Neuronal stem cell (in vitro differentiated cells): ENCODE data around the gene TMEM231.
"Not testable (repeated sequence)": the region's sequence is repeated elsewhere in the genome, so short reads cannot be mapped to it uniquely, and the experiment has no call there.

Experiments
- DNase-seq: peaks from one replicate; pipeline ENCODE4 v3.0.0-alpha.2; 2013; ENCODE audit warnings: low spot score
- H2AFZ ChIP-seq: one replicate; pipeline ENCODE4 v1.6.1; 2013; ENCODE audit warnings: mild to moderate bottlenecking, low read length, inconsistent platforms
- H2AK5ac ChIP-seq: 2 replicates; pipeline ENCODE4 v1.6.1; 2013; ENCODE audit warnings: low read depth, mild to moderate bottlenecking, inconsistent platforms, low read length, moderate library complexity, mixed read lengths
- H2BK120ac ChIP-seq: 2 replicates; pipeline ENCODE4 v1.6.1; 2013; ENCODE audit warnings: low read depth, mild to moderate bottlenecking, inconsistent platforms, low read length, moderate library complexity, mixed read lengths
- H2BK12ac ChIP-seq: one replicate; pipeline ENCODE4 v1.6.1; 2013; ENCODE audit warnings: low read length, inconsistent platforms
- H2BK15ac ChIP-seq: 2 replicates; pipeline ENCODE4 v1.6.1; 2013; ENCODE audit warnings: mild to moderate bottlenecking, low read length, inconsistent platforms, mixed read lengths
- H2BK5ac ChIP-seq: one replicate; pipeline ENCODE4 v1.6.1; 2013; ENCODE audit warnings: inconsistent platforms, mild to moderate bottlenecking, low read length, moderate library complexity
- H3K14ac ChIP-seq: one replicate; pipeline ENCODE4 v1.6.1; 2013; ENCODE audit warnings: low read length, inconsistent platforms
- H3K18ac ChIP-seq: 2 replicates; pipeline ENCODE4 v1.6.1; 2013; ENCODE audit warnings: low read length, inconsistent platforms
- H3K23ac ChIP-seq: 2 replicates; pipeline ENCODE4 v1.6.1; 2013; ENCODE audit warnings: low read depth, mild to moderate bottlenecking, mixed read lengths, low read length, inconsistent platforms; ENCODE audit not compliant: poor library complexity
- H3K27ac ChIP-seq: replicated peaks from 3 replicates; pipeline ENCODE4 v1.5.1; 2013; ENCODE audit warnings: low read length, inconsistent platforms
- H3K27me3 ChIP-seq, 3 experiments: 2 replicates each; pipeline ENCODE4 v1.6.1; 2013; ENCODE audit warnings: low read length in 3 of 3, mild to moderate bottlenecking in 2 of 3, inconsistent platforms in 1 of 3, low read depth in 1 of 3, mixed read lengths in 1 of 3, moderate library complexity in 1 of 3; ENCODE audit not compliant: control insufficient read depth in 3 of 3, insufficient read depth in 3 of 3
- H3K36me3 ChIP-seq, 2 donors: replicated peaks in 1 of 2; 2 replicates each; pipeline ENCODE4 v1.6.1; 2013; ENCODE audit warnings: low read length in 2 of 2; ENCODE audit not compliant: control insufficient read depth in 2 of 2, insufficient read depth in 2 of 2
- H3K4ac ChIP-seq: 2 replicates; pipeline ENCODE4 v1.6.1; 2013; ENCODE audit warnings: inconsistent platforms, mild to moderate bottlenecking, low read length, moderate library complexity
- H3K4me1 ChIP-seq, 2 donors: 1 replicate in 1 of 2; 2 replicates in 1 of 2; pipeline ENCODE4 v1.6.1; 2013; ENCODE audit warnings: low read length in 2 of 2, low read depth in 1 of 2; ENCODE audit not compliant: control insufficient read depth in 2 of 2, insufficient read depth in 1 of 2
- H3K4me2 ChIP-seq: one replicate; pipeline ENCODE4 v1.6.1; 2013; ENCODE audit warnings: mild to moderate bottlenecking, low read length, inconsistent platforms; ENCODE audit not compliant: insufficient read depth, poor library complexity, severe bottlenecking
- H3K4me3 ChIP-seq, 2 donors: 2 replicates each; pipeline ENCODE4 v1.5.1; 2013; ENCODE audit warnings: low read length in 2 of 2, mild to moderate bottlenecking in 2 of 2, inconsistent platforms in 1 of 2, moderate library complexity in 1 of 2
- H3K79me1 ChIP-seq: one replicate; pipeline ENCODE4 v1.6.1; 2013; ENCODE audit warnings: low read depth, mild to moderate bottlenecking, inconsistent platforms, low read length, moderate library complexity
- H3K9ac ChIP-seq: one replicate; pipeline ENCODE4 v1.6.1; 2013; ENCODE audit warnings: mild to moderate bottlenecking, low read depth, low read length, inconsistent platforms; ENCODE audit not compliant: poor library complexity
- H3K9me3 ChIP-seq, 2 donors: replicated peaks in 1 of 2; 2 replicates each; pipeline versions ENCODE3 to v1.6.1; 2013; ENCODE audit warnings: low read length in 2 of 2, mild to moderate bottlenecking in 2 of 2, inconsistent platforms in 1 of 2, low read depth in 1 of 2, mixed read lengths in 1 of 2, moderate library complexity in 1 of 2; ENCODE audit not compliant: control insufficient read depth in 2 of 2, insufficient read depth in 1 of 2
- H4K8ac ChIP-seq: one replicate; pipeline ENCODE4 v1.6.1; 2013; ENCODE audit warnings: low read depth, mild to moderate bottlenecking, inconsistent platforms, low read length, moderate library complexity
- H4K91ac ChIP-seq: one replicate; pipeline ENCODE4 v1.6.1; 2013; ENCODE audit warnings: low read length, low read depth, mild to moderate bottlenecking, inconsistent platforms; ENCODE audit not compliant: poor library complexity
- WGBS, 2 donors: extraction: QIAGEN DNeasy Blood & Tissue Kit; methylation state at CpG; one replicate each; pipeline ENCODE4 v1.1.7; 2013; ENCODE audit warnings: missing lambda C conversion rate in 2 of 2, mixed read lengths in 1 of 2; ENCODE audit not compliant: insufficient read length in 2 of 2, insufficient replicate concordance in 1 of 2; ENCODE audit errors: extremely low coverage in 2 of 2; 5-methylcytosine and 5-hydroxymethylcytosine counted together

TMEM231 gene

DNA sequence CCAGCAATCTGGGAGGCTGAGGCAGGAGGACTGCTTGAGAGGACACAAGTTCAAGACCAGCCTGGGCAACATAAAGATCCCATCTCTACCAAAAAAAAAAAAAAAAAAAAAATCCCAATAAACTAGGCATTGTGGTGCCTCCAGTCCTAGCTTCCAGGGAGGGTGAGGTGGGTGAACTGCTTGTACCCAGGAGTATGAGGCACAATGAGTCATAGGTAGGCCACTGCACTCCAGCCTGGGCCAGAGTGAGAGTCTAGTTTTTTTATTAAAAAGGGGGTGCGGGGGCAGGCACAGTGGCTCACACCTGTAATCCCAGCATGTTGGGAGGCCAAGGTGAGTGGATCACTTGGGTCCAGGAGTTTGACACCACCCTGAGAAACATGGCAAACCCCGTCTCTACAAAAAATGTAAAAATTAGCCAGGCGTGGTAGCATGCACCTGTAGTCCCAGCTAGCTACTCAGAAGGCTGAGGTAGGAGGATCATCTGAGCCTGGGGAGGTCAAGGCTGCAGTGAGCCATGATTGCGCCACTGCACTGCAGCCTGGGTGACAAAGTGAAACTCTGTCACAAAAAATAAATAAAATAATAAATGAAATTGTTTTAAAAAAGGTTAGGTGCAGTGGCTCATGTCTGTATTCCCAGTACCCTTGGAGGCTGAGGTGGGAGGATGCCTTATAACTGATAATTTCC, 53.0 kb downstream of the TMEM231 start:
- Histone ChIP-seq H3K18ac (no peak overlapping the region), H2BK120ac (no peak overlapping the region), H2BK15ac (no peak overlapping the region), H3K27me3 (peaks cover 0 to 10% (median 0%) of the 10 kb centered on the region in 3 experiments), H3K4me1 (peaks cover 0 to 4% of the 10 kb centered on the region in 2 donors), H2AFZ (no peak overlapping the region), H3K4me2 (no peak overlapping the region), H3K4ac (no peak overlapping the region), H4K8ac (no peak overlapping the region), H3K79me1 (no peaks in the 10 kb centered on the region), H3K27ac (no peak overlapping the region), H3K9ac (no peak overlapping the region), H3K14ac (no peak overlapping the region), H2BK5ac (no peak overlapping the region), H4K91ac (no peak overlapping the region), H2BK12ac (no peak overlapping the region), H2AK5ac (no peak overlapping the region), H3K9me3 (peaks cover 0 to 3% of the 10 kb centered on the region in 2 donors), H3K4me3 (no peak overlapping the region), H3K23ac (no peak overlapping the region), H3K36me3 (no peaks in the 10 kb centered on the region)
- no peak for DNase-seq
- WGBS, 2 donors = no CpG with 5 or more reads among the region's 4 CpGs

DNA sequence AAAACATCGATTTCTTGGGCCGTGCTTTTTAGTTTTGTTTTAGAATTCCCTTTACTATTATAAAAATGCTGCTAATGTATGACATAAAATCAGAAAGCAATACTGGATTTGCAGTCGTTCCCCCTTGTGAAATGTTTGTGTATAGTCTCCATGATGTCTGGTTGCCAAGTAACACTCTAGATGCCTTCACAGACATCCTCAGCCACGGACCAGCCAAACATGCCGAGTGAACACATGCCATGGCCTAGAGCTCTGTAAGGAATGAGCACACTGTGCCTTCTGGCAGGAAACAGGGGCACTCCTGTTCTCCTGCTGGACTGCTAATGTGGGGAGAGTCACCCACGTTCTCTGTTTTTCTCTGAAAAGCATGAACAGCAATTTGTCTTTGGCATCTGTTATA, 54.2 kb downstream of the TMEM231 start:
- not testable (repeated sequence) for H3K4ac ChIP-seq, H2BK15ac ChIP-seq, H3K27ac ChIP-seq, H2AK5ac ChIP-seq, H3K4me3 ChIP-seq, H3K79me1 ChIP-seq, H2BK120ac ChIP-seq, H3K4me1 ChIP-seq, DNase-seq, H3K14ac ChIP-seq, H4K91ac ChIP-seq, H3K9ac ChIP-seq, H4K8ac ChIP-seq, H2BK12ac ChIP-seq, H2BK5ac ChIP-seq, H3K18ac ChIP-seq, H3K4me2 ChIP-seq, H2AFZ ChIP-seq, H3K23ac ChIP-seq, H3K9me3 ChIP-seq, H3K36me3 ChIP-seq
- WGBS, 2 donors = no CpG with 5 or more reads among the region's 6 CpGs
- H3K27me3 ChIP-seq = peaks cover 0 to 18% (median 0%) of the 10 kb centered on the region in 3 experiments

GRCh38 chr16:75501359-75501758, 54.7 kb downstream of the TMEM231 start:
- H3K27ac ChIP-seq = no peak overlapping the region
- no peak overlapping the region for H3K14ac ChIP-seq
- H3K18ac ChIP-seq = no peak overlapping the region
- H2AK5ac ChIP-seq = no peak overlapping the region
- H4K8ac ChIP-seq = no peak overlapping the region
- H3K4me3 ChIP-seq = no peak overlapping the region
- no peak overlapping the region for H3K4me2 ChIP-seq
- H3K27me3 ChIP-seq = peaks cover 0 to 22% (median 0%) of the 10 kb centered on the region in 3 experiments
- H4K91ac ChIP-seq = no peak overlapping the region
- WGBS, 2 donors = no CpG with 5 or more reads among the region's 5 CpGs
- H2AFZ ChIP-seq = no peak overlapping the region
- no peaks in the 10 kb centered on the region for H3K79me1 ChIP-seq
- no peak overlapping the region for H3K23ac ChIP-seq
- H3K9ac ChIP-seq = no peak overlapping the region
- no peaks in the 10 kb centered on the region for H3K36me3 ChIP-seq
- H2BK120ac ChIP-seq = no peak overlapping the region
- H3K4me1 ChIP-seq = peaks cover 0 to 2% of the 10 kb centered on the region in 2 donors
- no peak overlapping the region for H2BK5ac ChIP-seq
- peaks cover 0 to 3% of the 10 kb centered on the region in 2 donors for H3K9me3 ChIP-seq
- H2BK12ac ChIP-seq = no peak overlapping the region
- H2BK15ac ChIP-seq = no peak overlapping the region
- no peak for DNase-seq
- no peak overlapping the region for H3K4ac ChIP-seq

DNA sequence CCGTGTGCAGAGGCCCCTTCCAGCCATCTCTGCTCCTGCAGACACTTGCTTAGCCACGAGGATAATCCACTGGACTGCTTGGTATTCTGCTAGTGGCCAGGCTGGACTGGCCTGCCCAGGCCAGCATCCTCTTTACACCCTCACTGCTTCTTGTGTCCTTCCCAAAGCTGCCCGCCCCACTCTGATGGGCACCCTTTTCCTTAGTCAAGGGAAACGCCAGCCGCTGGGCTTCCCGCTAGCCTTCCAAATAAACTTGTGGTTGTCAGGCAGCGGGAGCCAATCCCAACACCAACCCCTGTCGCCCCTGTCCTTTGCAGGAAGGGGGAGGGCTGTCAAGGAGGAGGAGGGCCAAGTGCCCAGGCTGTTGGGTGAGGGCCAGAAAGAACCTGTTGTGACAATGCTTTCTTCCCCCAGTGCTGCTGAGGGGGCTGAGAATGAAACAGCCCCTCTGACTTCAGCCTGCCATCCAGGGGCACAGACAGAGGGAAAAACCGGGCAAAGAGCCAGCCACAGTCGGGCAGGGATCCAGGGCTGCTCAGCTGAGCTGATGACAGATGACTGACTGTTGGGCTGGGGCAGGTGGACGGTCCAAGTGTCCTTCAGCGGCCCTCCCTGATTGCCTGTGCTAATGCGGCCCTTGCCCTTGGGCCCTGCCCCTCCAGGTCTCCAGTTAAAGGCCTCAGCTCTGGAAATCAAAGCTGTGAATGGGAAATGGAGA, 57.3 kb downstream of the TMEM231 start:
- not testable (repeated sequence) for H2AFZ ChIP-seq, H3K27ac ChIP-seq, H3K14ac ChIP-seq, DNase-seq, H2BK120ac ChIP-seq, H3K4me3 ChIP-seq, H3K36me3 ChIP-seq, H3K79me1 ChIP-seq, H3K4me2 ChIP-seq, H2BK12ac ChIP-seq, H3K9me3 ChIP-seq, H2BK15ac ChIP-seq, H2AK5ac ChIP-seq, H3K9ac ChIP-seq, H3K18ac ChIP-seq, H4K8ac ChIP-seq, H2BK5ac ChIP-seq, H3K23ac ChIP-seq, H3K4ac ChIP-seq, H3K4me1 ChIP-seq, H4K91ac ChIP-seq
- H3K27me3 ChIP-seq = peaks cover 0 to 42% (median 0%) of the 10 kb centered on the region in 3 experiments
- WGBS, 2 donors = no CpG with 5 or more reads among the region's 13 CpGs
